ENCODE results near the gene KPNA6. TPM values are rescaled to one million over a fixed set of nuclear protein-coding genes. Genes with fewer than 3 reads are reported as not detected.

Gene KPNA6
- total and polyA plus RNA-seq, 2 donors (not counting 3 experiments of a cell fraction or from before 2014, with no cell fraction given): 22.1 to 85.6 TPM

GRCh38 chr1:32220746-32221580 lies 113.1 kb downstream of the KPNA6 start:
- no peak overlapping the region for H2AFZ ChIP-seq (ENCODE audit: low read depth, low read length)
- dilution Hi-C loops (cut with MboI; ENCODE audit: extremely low pct_ligation_motif_present, low sequenced_read_pairs): no loop called here
- no peak for DNase-seq (ENCODE audit: low read depth, low spot score)
- H3K4me3 ChIP-seq (replicated peaks in 1 of 3; ENCODE audit: insufficient read depth in 1 of 3, low read depth in 1 of 3, low read length in 3 of 3): peak overlapping the region in 2 of 3 experiments; percentile 79 to 81
- peak; percentile 26 for FAIRE-seq
- no peaks in the 10 kb centered on the region for H3K9me1 ChIP-seq (replicated peaks; ENCODE audit: control insufficient read depth, extremely low read depth, insufficient read depth, low read length)
- ChIA-PET CTCF (interaction anchor here (0.6 to 2.3 kb wide), 5 partner anchors 10 to 173 kb away, joined by 3 to 7 read pairs (median 3); partner anchors contain the start of gene BSDC1), POLR2A (interaction anchor here (0.5 kb wide), 1 partner anchor 574 kb away, joined by 4 read pairs; no protein-coding TSS in a partner anchor)
- no peaks in the 10 kb centered on the region for H3K27me3 ChIP-seq (ENCODE audit: control insufficient read depth in 2 of 2, insufficient read depth in 2 of 2, low read length in 2 of 2)
- H3K9me3 ChIP-seq (replicated peaks; ENCODE audit: control insufficient read depth, insufficient read depth, low read length): no peaks in the 10 kb centered on the region
- intact Hi-C loops (cut with micrococcal nuclease): loop anchor here (5.0 kb wide), 1 partner anchor 116 kb away; the partner anchor contains the start of gene MARCKSL1
- peaks cover 4 to 14% of the 10 kb centered on the region in 2 experiments for H3K36me3 ChIP-seq (ENCODE audit: control insufficient read depth in 2 of 2, extremely low read depth in 1 of 2, insufficient read depth in 2 of 2, low read length in 2 of 2)
- BruUV-seq (replicated peaks): no TSS peak
- no peak overlapping the region for H3K9ac ChIP-seq (replicated peaks; ENCODE audit: extremely low read depth, insufficient read depth, low read length)
- no peak overlapping the region for H3K27ac ChIP-seq (ENCODE audit: insufficient read depth, low read depth, low read length)
- H3K79me2 ChIP-seq (ENCODE audit: control insufficient read depth, insufficient read depth, low read length): peaks cover 24% of the 10 kb centered on the region
- peaks cover 26% of the 10 kb centered on the region for H3K4me1 ChIP-seq (ENCODE audit: control insufficient read depth, extremely low read depth, insufficient read depth, low read length)
- peak overlapping the region; percentile 86 for H3K4me2 ChIP-seq (ENCODE audit: insufficient read depth, low read length)
- no peaks in the 10 kb centered on the region for H4K20me1 ChIP-seq (replicated peaks; ENCODE audit: control insufficient read depth, extremely low read depth, insufficient read depth, low read length)
- no peak for TF ChIP-seq POLR2A (IDR thresholded peaks at IDR 0.05; ENCODE audit: low read depth, low read length)
- TF ChIP-seq FOS (IDR thresholded peaks at IDR 0.05; ENCODE audit: borderline replicate concordance, insufficient read depth, low read length): no peak
- no peak for TF ChIP-seq JUN (IDR thresholded peaks at IDR 0.05; ENCODE audit: borderline replicate concordance, insufficient read depth, insufficient read length, low read depth)
- TF ChIP-seq, protein P1, sequence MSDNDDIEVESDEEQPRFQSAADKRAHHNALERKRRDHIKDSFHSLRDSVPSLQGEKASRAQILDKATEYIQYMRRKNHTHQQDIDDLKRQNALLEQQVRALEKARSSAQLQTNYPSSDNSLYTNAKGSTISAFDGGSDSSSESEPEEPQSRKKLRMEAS (IDR thresholded peaks at IDR 0.05; ENCODE audit: insufficient read depth, insufficient read length): no peak
- TF ChIP-seq CTCF (IDR thresholded peaks at IDR 0.05; ENCODE audit: extremely low read depth in 1 of 2, insufficient read depth in 1 of 2, low read depth in 1 of 2, low read length in 2 of 2): no peak
- no peak for TF ChIP-seq GATA2 (IDR thresholded peaks at IDR 0.05; ENCODE audit: insufficient read depth, insufficient read length, low read depth, low read length)

All from endothelial cell of umbilical vein (primary cell).